Measurements from ENCODE around the gene GLO1. TPM values are rescaled to one million over a fixed set of nuclear protein-coding genes. Genes with fewer than 3 reads are reported as not detected.

Gene GLO1
- polyA plus RNA-seq, 3 donors from 2014 or later: 87.1 to 186 (median 128) TPM

- Mint-ChIP-seq H3K4me1 (peaks cover 10 to 12% of the 10 kb centered on the region in 2 donors), H3K4me3 (no peak overlapping the region), H3K36me3 (peaks cover 14 to 31% (median 24%) of the 10 kb centered on the region in 3 donors), H3K27me3 (ENCODE audit: low read depth in 3 of 3) (no peaks in the 10 kb centered on the region), H3K9me3 (no peaks in the 10 kb centered on the region), H3K27ac (peak overlapping the region in 1 of 6 donors; percentile 16)
- no peak for DNase-seq
Observed at GRCh38 chr6:38676236-38676973, 26.5 kb downstream of the GLO1 start.

GRCh38 chr6:38673397-38674165 lies 29.4 kb downstream of the GLO1 start:
- peaks cover 10 to 12% of the 10 kb centered on the region in 2 donors for H3K4me1 Mint-ChIP-seq
- H3K27ac Mint-ChIP-seq: peak overlapping the region in 2 of 6 donors; percentile 33 to 45
- H3K36me3 Mint-ChIP-seq: peaks cover 14 to 27% (median 19%) of the 10 kb centered on the region in 3 donors
- H3K4me3 Mint-ChIP-seq: no peak overlapping the region
- no peaks in the 10 kb centered on the region for H3K27me3 Mint-ChIP-seq (ENCODE audit: low read depth in 3 of 3)
- no peak for DNase-seq
- no peaks in the 10 kb centered on the region for H3K9me3 Mint-ChIP-seq

GRCh38 chr6:38671885-38672467 lies 31.0 kb downstream of the GLO1 start:
- H3K9me3 Mint-ChIP-seq: no peaks in the 10 kb centered on the region
- peak; percentile 32 to 46 (median 38) for DNase-seq
- no peak overlapping the region for H3K27ac Mint-ChIP-seq
- no peak overlapping the region for H3K4me3 Mint-ChIP-seq
- peaks cover 10 to 12% of the 10 kb centered on the region in 2 donors for H3K4me1 Mint-ChIP-seq
- peaks cover 0 to 2% (median 0%) of the 10 kb centered on the region in 3 donors for H3K27me3 Mint-ChIP-seq (ENCODE audit: low read depth in 3 of 3)
- H3K36me3 Mint-ChIP-seq: peaks cover 11 to 20% (median 17%) of the 10 kb centered on the region in 3 donors

DNA sequence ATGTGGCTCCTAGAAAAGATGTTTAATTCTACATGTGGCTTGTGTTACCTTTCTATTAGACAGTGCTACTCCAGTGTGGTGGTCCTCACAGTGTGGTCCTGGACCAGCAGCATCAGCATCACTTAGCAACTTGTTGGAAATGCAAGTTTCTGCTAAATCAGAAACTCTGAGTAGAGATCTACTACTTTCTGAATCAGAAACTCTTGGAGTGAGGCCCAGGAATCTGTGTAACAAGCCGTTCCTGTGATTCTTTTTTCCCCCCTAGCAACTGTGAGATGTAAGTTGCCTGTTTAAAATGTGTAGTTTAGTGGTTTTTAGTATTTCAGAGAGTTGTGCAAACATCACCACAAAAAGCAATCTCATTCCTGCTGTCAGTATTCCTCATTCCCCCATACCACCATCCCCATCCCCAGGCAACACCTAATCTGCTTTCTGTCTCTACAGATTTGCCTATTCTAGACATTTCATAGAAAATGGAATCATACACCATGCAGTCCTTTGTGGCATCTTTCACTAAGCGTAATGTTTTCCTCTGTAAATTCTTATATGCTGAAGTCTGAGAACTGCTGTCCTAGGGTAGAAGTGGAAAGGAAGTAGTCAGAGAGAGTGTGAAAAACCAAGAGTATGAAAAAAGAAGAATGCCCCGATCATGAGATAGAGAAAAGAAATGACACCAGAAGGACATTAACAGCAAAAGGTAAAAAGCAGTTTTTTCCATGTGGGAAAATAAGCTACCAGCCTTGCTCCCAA lies 44.4 kb downstream of the GLO1 start:
- H3K27me3 Mint-ChIP-seq (ENCODE audit: low read depth in 3 of 3): no peaks in the 10 kb centered on the region
- H3K27ac Mint-ChIP-seq: peak overlapping the region; percentile 63 to 85 (median 80)

DNA sequence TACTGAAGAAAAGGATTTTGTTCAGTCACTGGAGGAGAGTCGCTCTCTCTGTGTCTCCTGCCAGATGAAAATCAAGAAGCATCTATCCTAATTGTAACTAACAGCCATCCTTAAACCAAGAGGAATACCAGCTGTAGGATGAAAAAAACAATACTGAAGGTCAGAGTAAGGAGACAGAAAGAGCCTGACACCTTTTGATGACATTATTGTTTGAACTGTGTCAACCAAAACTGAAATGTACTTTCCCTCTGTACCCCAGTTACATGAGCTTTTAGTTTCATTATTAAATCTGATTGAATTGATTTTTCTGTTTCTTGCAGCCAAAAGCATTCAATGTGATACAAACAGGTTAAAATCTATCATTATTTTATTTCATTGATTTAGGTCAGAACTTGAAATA lies 46.0 kb downstream of the GLO1 start:
- no peak overlapping the region for H3K27ac Mint-ChIP-seq
- no peak for DNase-seq
- H3K9me3 Mint-ChIP-seq: no peaks in the 10 kb centered on the region
- H3K4me3 Mint-ChIP-seq: no peak overlapping the region
- peaks cover 17 to 19% of the 10 kb centered on the region in 2 donors for H3K4me1 Mint-ChIP-seq
- H3K27me3 Mint-ChIP-seq (ENCODE audit: low read depth in 3 of 3): no peaks in the 10 kb centered on the region
- peaks cover 0 to 12% (median 6%) of the 10 kb centered on the region in 3 donors for H3K36me3 Mint-ChIP-seq

More for the DNA sequence above, 44.4 kb downstream of the GLO1 start:
- peak overlapping the region; percentile 9 to 66 (median 38) for H3K4me3 Mint-ChIP-seq
- peak in 1 of 3 donors; percentile 9 for DNase-seq
- peaks cover 17 to 19% of the 10 kb centered on the region in 2 donors for H3K4me1 Mint-ChIP-seq
- no peaks in the 10 kb centered on the region for H3K9me3 Mint-ChIP-seq
- peaks cover 6 to 12% (median 7%) of the 10 kb centered on the region in 3 donors for H3K36me3 Mint-ChIP-seq

- Mint-ChIP-seq H3K4me1 (peaks cover 13 to 16% of the 10 kb centered on the region in 2 donors), H3K4me3 (no peak overlapping the region), H3K9me3 (no peaks in the 10 kb centered on the region), H3K27ac (no peak overlapping the region), H3K27me3 (ENCODE audit: low read depth in 3 of 3) (no peaks in the 10 kb centered on the region), H3K36me3 (peaks cover 0 to 14% (median 0%) of the 10 kb centered on the region in 3 donors)
- no peak for DNase-seq
Observed at GRCh38 chr6:38654263-38654662, 48.7 kb downstream of the GLO1 start.

DNA sequence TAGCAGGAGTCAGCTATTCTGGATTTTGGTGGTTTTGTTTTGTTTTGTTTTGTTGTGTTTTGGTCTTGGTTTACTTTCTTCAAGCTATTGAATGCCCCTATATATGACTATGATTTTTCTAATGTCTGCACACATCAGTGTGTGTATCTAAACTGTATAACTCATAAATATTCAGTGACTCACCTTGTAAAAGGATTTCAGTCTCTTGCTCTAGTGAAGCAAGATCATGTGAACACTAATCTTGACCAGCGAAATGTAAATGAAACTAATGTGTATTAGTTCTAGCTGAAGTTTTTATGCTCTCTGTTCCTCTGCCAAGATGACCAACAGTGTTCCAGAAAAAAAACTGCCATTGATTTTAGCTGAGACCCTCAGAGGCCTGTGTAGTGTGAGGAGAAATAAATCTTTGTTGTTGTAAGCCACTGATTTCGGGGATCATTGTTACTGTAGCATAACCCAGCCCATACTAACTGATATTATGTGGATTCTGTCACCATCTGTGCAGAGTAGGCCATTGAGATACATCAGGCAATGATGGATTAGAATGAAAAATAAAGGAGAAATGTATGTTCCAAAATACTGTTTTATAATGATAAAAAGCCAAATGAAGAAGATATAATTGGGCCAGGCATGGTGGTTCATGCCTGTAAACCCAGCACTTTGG lies 51.7 kb downstream of the GLO1 start:
- Mint-ChIP-seq H3K27me3 (ENCODE audit: low read depth in 3 of 3) (no peaks in the 10 kb centered on the region), H3K9me3 (no peaks in the 10 kb centered on the region), H3K4me3 (no peak overlapping the region), H3K27ac (no peak overlapping the region), H3K4me1 (no peaks in the 10 kb centered on the region), H3K36me3 (peaks cover 4 to 14% (median 4%) of the 10 kb centered on the region in 3 donors)
- no peak for DNase-seq

DNA sequence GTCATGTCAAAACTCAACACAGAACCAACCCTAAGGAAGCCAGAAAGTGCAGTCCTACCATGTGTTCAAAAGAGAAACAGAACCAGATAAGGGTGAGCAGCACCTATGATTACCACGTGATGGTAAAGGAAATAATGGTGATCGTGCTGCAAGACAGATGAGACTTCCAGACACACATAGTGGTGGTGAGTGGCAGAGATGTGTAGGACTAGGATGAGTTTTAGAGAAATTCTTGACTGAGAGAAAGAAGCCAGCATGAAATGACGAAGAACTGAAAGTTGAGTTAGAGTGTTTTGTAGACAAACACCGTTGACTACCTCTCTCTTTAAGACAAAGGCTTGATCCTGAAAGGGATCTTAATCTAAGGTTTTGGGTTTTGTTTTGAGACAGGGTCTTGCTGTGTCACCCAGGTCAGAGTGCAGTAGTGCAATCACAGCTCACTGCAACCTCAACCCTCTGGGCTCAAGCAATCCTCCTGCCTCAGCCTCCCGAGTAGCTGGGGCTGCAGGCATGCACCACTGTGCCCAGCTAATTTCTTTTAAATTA lies 52.7 kb downstream of the GLO1 start:
- peaks cover 4 to 14% (median 4%) of the 10 kb centered on the region in 3 donors for H3K36me3 Mint-ChIP-seq
- H3K4me1 Mint-ChIP-seq: no peaks in the 10 kb centered on the region
- H3K27ac Mint-ChIP-seq: no peak overlapping the region
- no peak for DNase-seq
- H3K27me3 Mint-ChIP-seq (ENCODE audit: low read depth in 3 of 3): no peaks in the 10 kb centered on the region
- H3K9me3 Mint-ChIP-seq: no peaks in the 10 kb centered on the region
- H3K4me3 Mint-ChIP-seq: no peak overlapping the region

- Mint-ChIP-seq H3K36me3 (peaks cover 4 to 14% (median 4%) of the 10 kb centered on the region in 3 donors), H3K27me3 (ENCODE audit: low read depth in 3 of 3) (no peaks in the 10 kb centered on the region), H3K9me3 (no peaks in the 10 kb centered on the region), H3K27ac (no peak overlapping the region), H3K4me3 (no peak overlapping the region), H3K4me1 (no peaks in the 10 kb centered on the region)
- no peak for DNase-seq
Observed at GRCh38 chr6:38649744-38650143, 53.2 kb downstream of the GLO1 start.

DNA sequence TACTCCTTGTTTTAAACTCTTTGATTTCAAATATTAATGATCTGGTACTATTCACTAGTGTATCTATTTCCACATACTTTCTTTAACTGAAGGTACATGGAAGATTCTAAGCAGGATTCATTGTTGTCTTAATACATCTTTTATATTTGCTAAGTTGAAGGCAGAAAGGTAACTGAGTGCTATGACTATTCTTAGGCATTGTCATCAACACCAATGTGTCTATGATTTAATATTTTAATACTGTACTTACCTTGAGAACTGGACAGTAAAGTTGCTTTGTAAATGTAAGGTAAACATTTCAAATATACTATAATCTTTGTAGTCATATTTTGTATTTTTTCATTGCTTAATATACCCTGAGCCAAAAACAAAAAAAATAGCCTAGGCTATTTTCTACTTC lies 54.3 kb downstream of the GLO1 start:
- Mint-ChIP-seq H3K9me3 (no peaks in the 10 kb centered on the region), H3K4me1 (no peaks in the 10 kb centered on the region), H3K4me3 (no peak overlapping the region), H3K27me3 (ENCODE audit: low read depth in 3 of 3) (no peaks in the 10 kb centered on the region), H3K36me3 (peaks cover 4 to 6% (median 4%) of the 10 kb centered on the region in 3 donors), H3K27ac (no peak overlapping the region)
- DNase-seq: no peak

- Mint-ChIP-seq H3K27ac (no peak overlapping the region), H3K27me3 (ENCODE audit: low read depth in 3 of 3) (peaks cover 0 to 2% (median 0%) of the 10 kb centered on the region in 3 donors), H3K36me3 (peaks cover 3 to 4% (median 4%) of the 10 kb centered on the region in 3 donors), H3K4me3 (no peak overlapping the region), H3K9me3 (no peaks in the 10 kb centered on the region), H3K4me1 (peaks cover 0 to 3% of the 10 kb centered on the region in 2 donors)
- no peak for DNase-seq
Observed at GRCh38 chr6:38646166-38646878, 56.6 kb downstream of the GLO1 start.

GRCh38 chr6:38644951-38645350 lies 58.0 kb downstream of the GLO1 start:
- H3K4me1 Mint-ChIP-seq: peaks cover 12% of the 10 kb centered on the region in 2 donors
- no peak for DNase-seq

More at GRCh38 chr6:38644951-38645350, 58.0 kb downstream of the GLO1 start:
- Mint-ChIP-seq H3K36me3 (peaks cover 0 to 4% (median 4%) of the 10 kb centered on the region in 3 donors), H3K27ac (no peak overlapping the region), H3K4me3 (no peak overlapping the region), H3K27me3 (ENCODE audit: low read depth in 3 of 3) (peaks cover 0 to 2% (median 0%) of the 10 kb centered on the region in 3 donors), H3K9me3 (no peaks in the 10 kb centered on the region)
